Endothelial cell of hepatic sinusoid (primary cell): ENCODE results near the gene PRICKLE3.

Experiments
- in situ Hi-C: cut with HindIII; loops from 2 replicates; pipeline ENCODE4 v1.10.0; 2017; ENCODE audit warnings: low sequenced_read_pairs

Gene PRICKLE3

GRCh38 chrX:49208399-49208798 lies 22.2 kb upstream of the PRICKLE3 start:
- in situ Hi-C loops = no loop called here

- in situ Hi-C loops = no loop called here
Measured at GRCh38 chrX:49206543-49206942, 20.4 kb upstream of the PRICKLE3 start.

GRCh38 chrX:49205443-49205842 lies 19.3 kb upstream of the PRICKLE3 start:
- in situ Hi-C loops = no loop called here

- in situ Hi-C loops = no loop called here
Measured at GRCh38 chrX:49204709-49205108, 18.5 kb upstream of the PRICKLE3 start.

GRCh38 chrX:49204017-49204416 lies 17.8 kb upstream of the PRICKLE3 start:
- in situ Hi-C loops = no loop called here

GRCh38 chrX:49203536-49203935 lies 17.4 kb upstream of the PRICKLE3 start:
- in situ Hi-C loops = no loop called here

GRCh38 chrX:49202022-49202421 lies 15.8 kb upstream of the PRICKLE3 start:
- in situ Hi-C loops = no loop called here

GRCh38 chrX:49199906-49200771 lies 14.0 kb upstream of the PRICKLE3 start, which contains the start of gene SYP:
Gene SYP (minus strand): TSS chrX:49200193. CDS start chrX:49200186, 7 bp downstream.
- in situ Hi-C loops = no loop called here

- in situ Hi-C loops = no loop called here
Measured at GRCh38 chrX:49199315-49199595, 13.1 kb upstream of the PRICKLE3 start.

- in situ Hi-C loops = no loop called here
Measured at GRCh38 chrX:49198540-49199314, 12.6 kb upstream of the PRICKLE3 start.

- in situ Hi-C loops = no loop called here
Measured at GRCh38 chrX:49197543-49198087, 11.4 kb upstream of the PRICKLE3 start.

GRCh38 chrX:49193542-49193964 lies 7.4 kb upstream of the PRICKLE3 start:
- in situ Hi-C loops = no loop called here

GRCh38 chrX:49192722-49193328 lies 6.7 kb upstream of the PRICKLE3 start:
- in situ Hi-C loops = no loop called here

GRCh38 chrX:49191574-49192011 lies 5.4 kb upstream of the PRICKLE3 start:
- in situ Hi-C loops = no loop called here

GRCh38 chrX:49190821-49191573 lies 4.8 kb upstream of the PRICKLE3 start:
- in situ Hi-C loops = no loop called here

- in situ Hi-C loops = no loop called here
Measured at GRCh38 chrX:49189606-49190005, 3.4 kb upstream of the PRICKLE3 start.

GRCh38 chrX:49188468-49189076 lies 2.4 kb upstream of the PRICKLE3 start:
- in situ Hi-C loops = no loop called here

- in situ Hi-C loops = no loop called here
Measured at GRCh38 chrX:49187526-49187925, 1.4 kb upstream of the PRICKLE3 start.

- in situ Hi-C loops = no loop called here
Measured at GRCh38 chrX:49187028-49187394, 838 bp upstream of the PRICKLE3 start.
